ACC112 (cell line): Measurements from ENCODE around the gene BACH1.

Experiments
- H2AFZ ChIP-seq: fragments of 200-600 bp; sonication (generic); one replicate; pipeline ENCODE4 v1.6.0; 2017; ENCODE audit warnings: antibody characterized with exemption, low read length; ENCODE audit not compliant: unreplicated experiment
- H3K27ac ChIP-seq: fragments of 200-600 bp; sonication (generic); 2 replicates; pipeline ENCODE4 v1.5.1; 2014; ENCODE audit warnings: low read depth, mild to moderate bottlenecking, antibody characterized with exemption, low read length, moderate library complexity
- H3K27me3 ChIP-seq: fragments of 200-600 bp; sonication (generic); 2 replicates; pipeline ENCODE4 v1.6.1; 2014; ENCODE audit warnings: mild to moderate bottlenecking, antibody characterized with exemption, low read length, moderate library complexity, mixed read lengths; ENCODE audit not compliant: insufficient read depth
- H3K36me3 ChIP-seq: fragments of 200-600 bp; sonication (generic); 2 replicates; pipeline ENCODE4 v1.6.1; 2016; ENCODE audit warnings: mild to moderate bottlenecking, antibody characterized with exemption, low read length, moderate library complexity, mixed read lengths; ENCODE audit not compliant: insufficient read depth
- H3K4me1 ChIP-seq: fragments of 200-600 bp; sonication (generic); one replicate; pipeline ENCODE4 v1.6.1; 2016; ENCODE audit warnings: low read length, mixed read lengths; ENCODE audit not compliant: insufficient read depth, unreplicated experiment, control insufficient read depth
- H3K4me3 ChIP-seq: fragments of 200-600 bp; sonication (generic); 2 replicates; pipeline ENCODE4 v1.5.1; 2014; ENCODE audit warnings: mild to moderate bottlenecking, low read depth, low read length
- H3K79me2 ChIP-seq: fragments of 200-600 bp; sonication (generic); one replicate; pipeline ENCODE4 v1.6.0; 2016; ENCODE audit warnings: low read length; ENCODE audit not compliant: control insufficient read depth, unreplicated experiment, insufficient read depth

Gene BACH1

DNA sequence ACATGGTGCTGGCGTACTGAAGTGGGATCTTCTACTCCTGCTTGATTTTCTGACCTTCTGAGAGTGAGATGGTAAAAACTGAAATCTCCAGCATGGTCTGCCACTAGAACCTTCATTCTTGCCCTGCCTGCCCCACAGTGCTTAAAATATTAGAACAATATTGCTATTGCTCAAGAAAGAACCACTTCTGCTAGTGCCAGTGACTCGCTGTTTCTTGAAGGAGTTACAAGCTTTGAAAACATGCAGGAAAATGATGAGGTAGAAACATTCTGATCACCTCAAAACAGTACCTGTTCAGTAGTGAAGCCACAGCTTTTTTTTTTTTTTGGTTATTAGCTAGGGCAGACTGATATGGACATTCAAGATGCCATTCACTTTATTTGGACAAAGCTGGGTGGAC lies 95.3 kb downstream of the BACH1 start:
- H2AFZ ChIP-seq = no peak overlapping the region

More for the DNA sequence above, 95.3 kb downstream of the BACH1 start:
- Histone ChIP-seq H3K36me3 (no peaks in the 10 kb centered on the region), H3K4me3 (no peak overlapping the region), H3K4me1 (no peaks in the 10 kb centered on the region), H3K79me2 (no peaks in the 10 kb centered on the region), H3K27ac (no peak overlapping the region), H3K27me3 (no peaks in the 10 kb centered on the region)
